ENCODE data around the gene ATP5PB.
A peak's percentile ranks its signal among the peaks of the same experiment; 100 is the strongest.

Gene ATP5PB

GRCh38 chr1:111446967-111447892 lies 2.0 kb upstream of the ATP5PB start:
- Histone ChIP-seq H3K9me2 (replicated peaks; ENCODE audit: insufficient read depth, low read length) (no peaks in the 10 kb centered on the region), H3K9me3 (replicated peaks; ENCODE audit: insufficient read depth, low read length) (no peaks in the 10 kb centered on the region), H3K4me1 (ENCODE audit: low read length) (peaks cover 5% of the 10 kb centered on the region), H3K79me2 (ENCODE audit: low read length) (peaks cover 46% of the 10 kb centered on the region), H3K4me3 (ENCODE audit: low read length) (peak overlapping the region; percentile 93; the same call in 1 of the 2 replicates), H3K27ac (ENCODE audit: low read length) (no peak overlapping the region), H3F3A (ENCODE audit: insufficient read depth, low read length) (no peaks in the 10 kb centered on the region), H3K9ac (ENCODE audit: low read length) (no peak overlapping the region), H3K36me3 (replicated peaks; ENCODE audit: insufficient read depth, low read length) (no peaks in the 10 kb centered on the region), H3K4me2 (ENCODE audit: low read depth, low read length) (peak overlapping the region; percentile 77), H4K20me1 (ENCODE audit: insufficient read depth, low read length) (no peaks in the 10 kb centered on the region), H2AFZ (ENCODE audit: low read length) (no peak overlapping the region), H3K27me3 (replicated peaks; ENCODE audit: insufficient read depth, low read length) (no peaks in the 10 kb centered on the region)
- DNase-seq = no peak
- no peak for TF ChIP-seq EZH2 (optimal IDR thresholded peaks at IDR 0.05; ENCODE audit: low read depth, low read length)

DNA sequence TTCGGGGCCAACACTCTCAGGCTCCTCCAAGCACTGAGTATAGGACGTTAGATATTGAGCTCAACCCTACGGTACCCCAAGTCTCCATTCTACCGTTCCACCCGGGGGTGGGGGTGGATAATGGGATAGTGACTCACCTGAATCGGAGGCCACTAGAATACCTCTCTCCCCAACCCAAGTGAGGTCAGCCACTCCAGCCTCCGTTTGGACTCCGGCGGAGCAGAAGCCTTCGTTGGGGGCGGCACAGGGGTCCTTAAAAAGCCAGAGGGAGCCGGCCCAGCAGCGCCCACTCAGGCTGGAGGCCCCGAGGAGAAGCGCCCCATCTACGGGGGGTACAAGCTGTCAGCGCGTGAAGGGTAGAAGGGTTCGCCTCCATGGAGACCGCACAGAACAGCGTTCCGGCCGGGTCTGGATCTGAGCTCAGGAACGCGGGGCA lies 764 bp upstream of the ATP5PB start:
- Histone ChIP-seq H3K27ac (ENCODE audit: low read length) (no peak overlapping the region), H3K4me3 (ENCODE audit: low read length) (peak overlapping the region; percentile 93), H4K20me1 (ENCODE audit: insufficient read depth, low read length) (no peaks in the 10 kb centered on the region), H3K4me2 (ENCODE audit: low read depth, low read length) (peak overlapping the region; percentile 77), H3K9ac (ENCODE audit: low read length) (peak overlapping the region; percentile 91; the same call in 1 of the 2 replicates), H2AFZ (ENCODE audit: low read length) (peak overlapping the region; percentile 53; the same call in 1 of the 2 replicates), H3K9me2 (replicated peaks; ENCODE audit: insufficient read depth, low read length) (no peaks in the 10 kb centered on the region), H3K27me3 (replicated peaks; ENCODE audit: insufficient read depth, low read length) (no peaks in the 10 kb centered on the region), H3K36me3 (replicated peaks; ENCODE audit: insufficient read depth, low read length) (no peaks in the 10 kb centered on the region), H3K9me3 (replicated peaks; ENCODE audit: insufficient read depth, low read length) (no peaks in the 10 kb centered on the region), H3F3A (ENCODE audit: insufficient read depth, low read length) (no peaks in the 10 kb centered on the region), H3K79me2 (ENCODE audit: low read length) (peaks cover 46% of the 10 kb centered on the region), H3K4me1 (ENCODE audit: low read length) (peaks cover 5% of the 10 kb centered on the region)
- DNase-seq = no peak
- TF ChIP-seq CTCF (IDR thresholded peaks at IDR 0.05; ENCODE audit: low read length) = no peak
- TF ChIP-seq EZH2phosphoT487 (IDR thresholded peaks at IDR 0.05; ENCODE audit: low read length) = no peak
- TF ChIP-seq EZH2 (optimal IDR thresholded peaks at IDR 0.05; ENCODE audit: low read depth, low read length) = no peak

DNA sequence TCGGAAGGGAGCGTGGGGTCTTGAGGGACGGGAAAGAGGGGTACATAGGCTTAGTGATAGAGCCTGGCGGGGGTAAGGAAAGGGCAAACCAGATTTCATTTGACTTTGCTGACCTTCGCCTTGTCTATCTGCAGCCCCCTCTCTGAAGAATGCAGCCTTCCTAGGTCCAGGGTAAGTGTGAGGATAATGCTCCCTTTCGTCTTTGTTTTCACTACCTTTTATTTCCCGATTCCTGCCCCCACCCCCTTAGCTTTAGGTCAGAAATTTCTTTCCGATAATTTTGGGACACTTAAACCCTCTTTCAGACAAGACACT lies 396 bp downstream of the ATP5PB start:
- Histone ChIP-seq H3K4me3 (ENCODE audit: low read length) (peak overlapping the region; percentile 93), H3K9me3 (replicated peaks; ENCODE audit: insufficient read depth, low read length) (no peaks in the 10 kb centered on the region), H3K36me3 (replicated peaks; ENCODE audit: insufficient read depth, low read length) (no peaks in the 10 kb centered on the region), H3K4me1 (ENCODE audit: low read length) (peaks cover 5% of the 10 kb centered on the region), H3K27ac (ENCODE audit: low read length) (peak overlapping the region; percentile 53; the same call in 1 of the 2 replicates), H4K20me1 (ENCODE audit: insufficient read depth, low read length) (no peaks in the 10 kb centered on the region), H3K4me2 (ENCODE audit: low read depth, low read length) (peak overlapping the region; percentile 84), H3K9me2 (replicated peaks; ENCODE audit: insufficient read depth, low read length) (no peaks in the 10 kb centered on the region), H3F3A (ENCODE audit: insufficient read depth, low read length) (no peaks in the 10 kb centered on the region), H3K9ac (ENCODE audit: low read length) (peak overlapping the region; percentile 91), H2AFZ (ENCODE audit: low read length) (peak overlapping the region; percentile 83), H3K79me2 (ENCODE audit: low read length) (peaks cover 46% of the 10 kb centered on the region), H3K27me3 (replicated peaks; ENCODE audit: insufficient read depth, low read length) (no peaks in the 10 kb centered on the region)
- TF ChIP-seq EZH2phosphoT487 (IDR thresholded peaks at IDR 0.05; ENCODE audit: low read length) = no peak
- no peak for TF ChIP-seq CTCF (IDR thresholded peaks at IDR 0.05; ENCODE audit: low read length)
- TF ChIP-seq EZH2 (optimal IDR thresholded peaks at IDR 0.05; ENCODE audit: low read depth, low read length) = no peak
- no peak for DNase-seq

DNA sequence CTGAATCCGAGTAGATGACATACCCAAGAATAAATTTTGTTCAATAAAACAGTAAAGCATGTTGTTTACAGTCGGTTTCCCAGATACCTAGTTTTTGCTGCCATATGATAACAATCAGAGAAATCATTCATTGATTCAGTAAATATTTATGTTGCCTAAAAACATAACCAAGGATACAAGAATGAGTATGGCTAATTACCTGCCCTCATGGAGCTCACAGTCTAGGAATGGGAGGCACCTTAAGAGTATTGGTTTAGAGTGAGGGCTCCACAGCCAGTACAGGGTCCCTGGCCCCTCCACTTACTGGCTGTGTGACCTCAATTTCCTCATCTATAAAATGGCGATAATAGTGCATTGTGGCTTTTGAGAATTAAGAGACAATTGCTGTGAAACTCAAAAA lies 921 bp downstream of the ATP5PB start:
- Histone ChIP-seq H2AFZ (ENCODE audit: low read length) (no peak overlapping the region), H3K36me3 (replicated peaks; ENCODE audit: insufficient read depth, low read length) (no peaks in the 10 kb centered on the region), H3K27ac (ENCODE audit: low read length) (no peak overlapping the region)

More for the DNA sequence above, 921 bp downstream of the ATP5PB start:
- Histone ChIP-seq H3K9ac (ENCODE audit: low read length) (peak overlapping the region; percentile 91), H3K4me2 (ENCODE audit: low read depth, low read length) (peak overlapping the region; percentile 84), H3K4me3 (ENCODE audit: low read length) (peak overlapping the region; percentile 93), H3K79me2 (ENCODE audit: low read length) (peaks cover 46% of the 10 kb centered on the region), H3K27me3 (replicated peaks; ENCODE audit: insufficient read depth, low read length) (no peaks in the 10 kb centered on the region), H3F3A (ENCODE audit: insufficient read depth, low read length) (no peaks in the 10 kb centered on the region), H3K9me3 (replicated peaks; ENCODE audit: insufficient read depth, low read length) (no peaks in the 10 kb centered on the region), H3K4me1 (ENCODE audit: low read length) (peaks cover 5% of the 10 kb centered on the region), H3K9me2 (replicated peaks; ENCODE audit: insufficient read depth, low read length) (no peaks in the 10 kb centered on the region), H4K20me1 (ENCODE audit: insufficient read depth, low read length) (no peaks in the 10 kb centered on the region)
- no peak for DNase-seq
- TF ChIP-seq EZH2 (optimal IDR thresholded peaks at IDR 0.05; ENCODE audit: low read depth, low read length) (no peak), EZH2phosphoT487 (IDR thresholded peaks at IDR 0.05; ENCODE audit: low read length) (no peak), CTCF (IDR thresholded peaks at IDR 0.05; ENCODE audit: low read length) (no peak)
